Measurements from ENCODE around the gene CNGB1. TPM values are rescaled to one million over a fixed set of nuclear protein-coding genes. Genes with fewer than 3 reads are reported as not detected.

Gene CNGB1
- total and polyA plus RNA-seq, 2 of the 13 experiments (the other 11 are each of a cell fraction or from before 2014, with no cell fraction given) = 0.02 to 0.15 TPM

GRCh38 chr16:57959804-57960203 lies 11.1 kb downstream of the CNGB1 start:
- H3K27me3 ChIP-seq (ENCODE audit: control insufficient read depth in 1 of 2, insufficient read depth in 2 of 2, low read length in 2 of 2) = peaks cover 8 to 70% of the 10 kb centered on the region in 2 experiments; a peak in 4 of 5 replicates
- H3K4me1 ChIP-seq (ENCODE audit: insufficient read depth, low read length) = peaks cover 30% of the 10 kb centered on the region
- intact Hi-C loops (cut with micrococcal nuclease; ENCODE audit: unreplicated experiment) = no loop called here
- in situ Hi-C loops (cut with HindIII; ENCODE audit: extremely low pct_ligation_motif_present, low pct_unique_long_range_greater_than_20kb) = no loop called here
- no peak overlapping the region for H2AFZ ChIP-seq (ENCODE audit: low read length)
- H3K4me2 ChIP-seq (ENCODE audit: low read depth, low read length) = no peak overlapping the region
- no peaks in the 10 kb centered on the region for H3K79me2 ChIP-seq (ENCODE audit: insufficient read depth, low read length)
- no peak overlapping the region for H3K27ac ChIP-seq (ENCODE audit: extremely low read length, insufficient read depth, low read length)
- no peaks in the 10 kb centered on the region for H3K9me3 ChIP-seq (ENCODE audit: low read length)
- ChIA-PET CTCF (ENCODE audit: low intra/inter-chr PET ratio, low total read pairs) (no interaction called here), POLR2A (no interaction called here)
- BruUV-seq (replicated peaks) = no TSS peak
- DNase-seq (ENCODE audit: low spot score) (no peak), ATAC-seq (no peak), FAIRE-seq (no peak)
- TF ChIP-seq ZSCAN5A (CRISPR knock-in tag; IDR thresholded peaks at IDR 0.05; ENCODE audit: borderline replicate concordance) (no peak), KLF11 (CRISPR knock-in tag; IDR thresholded peaks at IDR 0.05) (no peak), KDM2A (CRISPR knock-in tag; IDR thresholded peaks at IDR 0.05; ENCODE audit: borderline replicate concordance, low read depth) (no peak), ASH2L (IDR thresholded peaks at IDR 0.05; ENCODE audit: insufficient read length, low read depth, low read length) (no peak), ZSCAN31 (CRISPR knock-in tag; IDR thresholded peaks at IDR 0.05; ENCODE audit: low read depth) (no peak), ZBTB7A (CRISPR knock-in tag; IDR thresholded peaks at IDR 0.05) (no peak), ZFP36L1 (CRISPR knock-in tag; IDR thresholded peaks at IDR 0.05) (no peak)
- H4K20me1 ChIP-seq (ENCODE audit: insufficient read depth, low read length) = no peaks in the 10 kb centered on the region
- no peaks in the 10 kb centered on the region for H3K36me3 ChIP-seq (replicated peaks in 1 of 2; ENCODE audit: control insufficient read depth in 1 of 2, insufficient read depth in 2 of 2, low read length in 2 of 2)
- H3K4me3 ChIP-seq (replicated peaks in 1 of 3; ENCODE audit: insufficient read depth in 1 of 3, low read depth in 2 of 3, low read length in 3 of 3) = no peak overlapping the region
- 50% methylated on average over 8 of the region's 11 CpGs for WGBS (ENCODE audit: low lambda C conversion rate)
- no peak overlapping the region for H3K9ac ChIP-seq (ENCODE audit: insufficient read depth, low read depth, low read length)

- no peak for ATAC-seq
- ChIA-PET CTCF (ENCODE audit: low intra/inter-chr PET ratio, low total read pairs) (no interaction called here), POLR2A (no interaction called here)
- intact Hi-C loops (cut with micrococcal nuclease; ENCODE audit: unreplicated experiment) (no loop called here), in situ Hi-C loops (cut with HindIII; ENCODE audit: extremely low pct_ligation_motif_present, low pct_unique_long_range_greater_than_20kb) (no loop called here)
- WGBS (ENCODE audit: low lambda C conversion rate) = 41% methylated on average over 8 of the region's 8 CpGs
- H3K27ac ChIP-seq (ENCODE audit: extremely low read length, insufficient read depth, low read length) = no peak overlapping the region
- no peaks in the 10 kb centered on the region for H3K9me3 ChIP-seq (ENCODE audit: low read length)
- no peak overlapping the region for H3K9ac ChIP-seq (ENCODE audit: insufficient read depth, low read depth, low read length)
- peaks cover 8 to 70% of the 10 kb centered on the region in 2 experiments; a peak in 4 of 5 replicates for H3K27me3 ChIP-seq (ENCODE audit: control insufficient read depth in 1 of 2, insufficient read depth in 2 of 2, low read length in 2 of 2)
- no peak overlapping the region for H2AFZ ChIP-seq (ENCODE audit: low read length)
- H3K4me2 ChIP-seq (ENCODE audit: low read depth, low read length) = no peak overlapping the region
- no peak for FAIRE-seq
- no peaks in the 10 kb centered on the region for H3K79me2 ChIP-seq (ENCODE audit: insufficient read depth, low read length)
- no peaks in the 10 kb centered on the region for H3K36me3 ChIP-seq (replicated peaks in 1 of 2; ENCODE audit: control insufficient read depth in 1 of 2, insufficient read depth in 2 of 2, low read length in 2 of 2)
- H4K20me1 ChIP-seq (ENCODE audit: insufficient read depth, low read length) = no peaks in the 10 kb centered on the region
- peaks cover 30% of the 10 kb centered on the region for H3K4me1 ChIP-seq (ENCODE audit: insufficient read depth, low read length)
- no peak overlapping the region for H3K4me3 ChIP-seq (replicated peaks in 1 of 3; ENCODE audit: insufficient read depth in 1 of 3, low read depth in 2 of 3, low read length in 3 of 3)
- BruUV-seq (replicated peaks) = no TSS peak
- DNase-seq (ENCODE audit: low spot score) = no peak
- TF ChIP-seq ZBTB42 (CRISPR knock-in tag; IDR thresholded peaks at IDR 0.05) (no peak), FOSL2 (CRISPR knock-in tag; IDR thresholded peaks at IDR 0.05) (no peak), ZNF780A (CRISPR knock-in tag; IDR thresholded peaks at IDR 0.05) (no peak), KLF11 (CRISPR knock-in tag; IDR thresholded peaks at IDR 0.05) (no peak), SIX4 (CRISPR knock-in tag; IDR thresholded peaks at IDR 0.05) (no peak), SMARCC2 (IDR thresholded peaks at IDR 0.05) (no peak), SP1 (IDR thresholded peaks at IDR 0.05) (no peak), SP1 (CRISPR knock-in tag; IDR thresholded peaks at IDR 0.05) (no peak), PTBP1 (IDR thresholded peaks at IDR 0.05; ENCODE audit: low read depth, low read length, poor library complexity, severe bottlenecking) (no peak), KDM1A (CRISPR knock-in tag; IDR thresholded peaks at IDR 0.05) (no peak), ZKSCAN5 (CRISPR knock-in tag; IDR thresholded peaks at IDR 0.05) (no peak), E2F1 (CRISPR knock-in tag; IDR thresholded peaks at IDR 0.05) (no peak), ONECUT2 (CRISPR knock-in tag; IDR thresholded peaks at IDR 0.05) (no peak), KDM5B (CRISPR knock-in tag; IDR thresholded peaks at IDR 0.05; ENCODE audit: borderline replicate concordance) (no peak), MEIS2 (CRISPR knock-in tag; IDR thresholded peaks at IDR 0.05) (no peak)
Measured at GRCh38 chr16:57959121-57959520, 11.8 kb downstream of the CNGB1 start.

All from HepG2 (cell line).